ENCODE results near the gene HCCS. TPM values are rescaled to one million over a fixed set of nuclear protein-coding genes. Genes with fewer than 3 reads are reported as not detected.

The HCCS gene
- total and polyA plus RNA-seq, 2 of the 8 experiments (the other 6 are each of a cell fraction or from before 2014, with no cell fraction given), result 11.9 to 29.9 TPM

DNA sequence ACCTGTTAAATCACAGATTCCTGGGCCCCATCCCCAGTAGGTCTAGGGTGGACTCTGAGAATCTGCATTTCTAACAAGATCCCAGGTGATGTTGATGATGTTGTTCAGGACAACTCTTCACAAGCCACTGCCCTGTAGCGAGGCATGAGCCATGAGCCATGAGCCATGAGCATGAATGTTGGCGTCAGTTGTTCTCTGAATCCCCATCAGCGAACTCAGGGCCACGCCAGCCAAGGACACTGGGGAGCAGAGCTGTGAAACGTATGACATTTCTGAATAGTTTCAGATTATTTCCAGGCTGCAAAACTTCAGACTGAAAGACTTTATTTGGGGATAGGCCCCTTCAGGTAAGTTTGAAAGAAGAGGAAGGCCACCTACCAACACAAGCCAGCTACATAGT, 46.9 kb upstream of the HCCS start:
- DNase-seq (ENCODE audit: low read depth in 1 of 2, low spot score in 2 of 2) (no peak), FAIRE-seq (no peak)
- no peak for TF ChIP-seq HDAC2 (IDR thresholded peaks at IDR 0.05; ENCODE audit: borderline replicate concordance in 1 of 2, low read depth in 2 of 2, low read length in 2 of 2)
- H4K5ac ChIP-seq (ENCODE audit: insufficient read length, low read depth, low read length), result no peak overlapping the region
- H3K9me3 ChIP-seq (ENCODE audit: insufficient read depth in 2 of 2, low read depth in 1 of 2, low read length in 1 of 2), result no peaks in the 10 kb centered on the region
- no peak overlapping the region for H3K4ac ChIP-seq (replicated peaks; ENCODE audit: insufficient read length, low read depth, low read length)
- no peak overlapping the region for H4K8ac ChIP-seq (ENCODE audit: extremely low read depth, insufficient read depth, low read length)
- ChIA-PET POLR2A (ENCODE audit: partially characterized antibody) (no interaction called here), CTCF (ENCODE audit: partially characterized antibody) (no interaction called here)
- no peak overlapping the region for H3K27ac ChIP-seq (ENCODE audit: low read depth, low read length)
- no peak overlapping the region for H2BK120ac ChIP-seq (replicated peaks; ENCODE audit: low read depth, low read length)
- H3K36me3 ChIP-seq (ENCODE audit: control insufficient read depth in 2 of 4, insufficient read depth in 4 of 4, low read length in 3 of 4), result no peaks in the 10 kb centered on the region
- H3K23me2 ChIP-seq (ENCODE audit: low read depth, low read length), result no peaks in the 10 kb centered on the region
- no peak overlapping the region for H3K23ac ChIP-seq (ENCODE audit: insufficient read length)
- H2BK12ac ChIP-seq (ENCODE audit: low read depth, low read length), result no peak overlapping the region
- no peak overlapping the region for H2BK20ac ChIP-seq (ENCODE audit: low read length)
- H2AK5ac ChIP-seq (ENCODE audit: low read depth, low read length), result no peak overlapping the region
- H3K14ac ChIP-seq (ENCODE audit: insufficient read length), result no peak overlapping the region
- H3K79me1 ChIP-seq (ENCODE audit: low read depth, low read length), result no peaks in the 10 kb centered on the region
- no peak overlapping the region for H3K56ac ChIP-seq (replicated peaks; ENCODE audit: insufficient read length, low read depth, low read length)
- no peaks in the 10 kb centered on the region for H3K79me2 ChIP-seq (ENCODE audit: control insufficient read depth in 1 of 2, insufficient read depth in 2 of 2, low read length in 2 of 2)
- no peaks in the 10 kb centered on the region for H4K20me1 ChIP-seq (replicated peaks in 1 of 2; ENCODE audit: control insufficient read depth in 1 of 2, insufficient read depth in 2 of 2, low read length in 2 of 2)
- no peaks in the 10 kb centered on the region for H3K27me3 ChIP-seq (replicated peaks in 1 of 4; ENCODE audit: control insufficient read depth in 3 of 4, extremely low read depth in 1 of 4, insufficient read depth in 3 of 4, low read length in 3 of 4)
- no peak overlapping the region for H3K9ac ChIP-seq (replicated peaks in 1 of 4; ENCODE audit: extremely low read depth in 1 of 4, low read depth in 3 of 4, low read length in 3 of 4)
- no peak overlapping the region for H3K4me2 ChIP-seq (ENCODE audit: insufficient read depth in 1 of 2, low read depth in 2 of 2, low read length in 2 of 2)
- no peak overlapping the region; the same call in 1 of the 2 replicates for H3K18ac ChIP-seq (ENCODE audit: extremely low read depth, low read length)
- H3K4me1 ChIP-seq (replicated peaks in 1 of 4; ENCODE audit: control insufficient read depth in 3 of 4, insufficient read depth in 4 of 4, low read length in 3 of 4), result peaks cover 0 to 5% (median 0%) of the 10 kb centered on the region in 4 experiments; a peak in 2 of 7 replicates
- H2BK15ac ChIP-seq (ENCODE audit: low read length), result no peak overlapping the region
- no peak overlapping the region for H2AFZ ChIP-seq (ENCODE audit: low read length)
- H2BK5ac ChIP-seq (ENCODE audit: low read depth, low read length), result no peak overlapping the region
- no peak overlapping the region for H4K91ac ChIP-seq (replicated peaks; ENCODE audit: insufficient read length, low read length)
- 99% methylated on average over 5 of the region's 5 CpGs; no CpG with 5 or more reads in 1 of the 2 experiments for WGBS, 2 experiments (ENCODE audit: extremely low coverage in 1 of 2, insufficient coverage in 1 of 2, insufficient read length in 1 of 2, insufficient replicate concordance in 2 of 2, low coverage in 1 of 2, low lambda C conversion rate in 2 of 2, missing lambda C conversion rate in 1 of 2)
- no peak overlapping the region for H3K4me3 ChIP-seq (ENCODE audit: extremely low read depth in 1 of 4, insufficient read depth in 2 of 4, low read depth in 3 of 4, low read length in 4 of 4)

Data from H1 (cell line).